Measurements from ENCODE around the gene PPP1R14C.

PPP1R14C gene

DNA sequence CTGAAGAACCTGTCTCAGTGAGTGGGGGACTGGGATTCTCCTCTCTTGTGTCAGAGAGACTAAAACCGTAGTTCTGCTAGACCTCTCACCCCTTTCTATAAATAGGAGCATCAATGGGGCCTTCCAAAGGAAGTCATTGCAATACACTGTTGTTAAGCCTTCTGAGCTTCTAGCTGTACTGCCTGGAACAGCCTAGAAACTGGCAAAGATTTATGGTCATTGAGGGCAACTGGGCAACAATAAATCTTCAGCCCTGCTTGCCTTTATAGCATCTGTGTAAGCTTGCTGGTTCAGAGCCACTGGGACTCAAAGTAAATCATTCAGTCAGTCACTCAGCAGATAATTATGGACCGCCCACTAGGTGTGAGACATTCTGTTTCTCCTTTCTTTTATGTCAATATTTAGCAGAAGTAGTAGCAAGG, 53.2 kb downstream of the PPP1R14C start:
- DNase-seq (ENCODE audit: low spot score) = no peak

DNA sequence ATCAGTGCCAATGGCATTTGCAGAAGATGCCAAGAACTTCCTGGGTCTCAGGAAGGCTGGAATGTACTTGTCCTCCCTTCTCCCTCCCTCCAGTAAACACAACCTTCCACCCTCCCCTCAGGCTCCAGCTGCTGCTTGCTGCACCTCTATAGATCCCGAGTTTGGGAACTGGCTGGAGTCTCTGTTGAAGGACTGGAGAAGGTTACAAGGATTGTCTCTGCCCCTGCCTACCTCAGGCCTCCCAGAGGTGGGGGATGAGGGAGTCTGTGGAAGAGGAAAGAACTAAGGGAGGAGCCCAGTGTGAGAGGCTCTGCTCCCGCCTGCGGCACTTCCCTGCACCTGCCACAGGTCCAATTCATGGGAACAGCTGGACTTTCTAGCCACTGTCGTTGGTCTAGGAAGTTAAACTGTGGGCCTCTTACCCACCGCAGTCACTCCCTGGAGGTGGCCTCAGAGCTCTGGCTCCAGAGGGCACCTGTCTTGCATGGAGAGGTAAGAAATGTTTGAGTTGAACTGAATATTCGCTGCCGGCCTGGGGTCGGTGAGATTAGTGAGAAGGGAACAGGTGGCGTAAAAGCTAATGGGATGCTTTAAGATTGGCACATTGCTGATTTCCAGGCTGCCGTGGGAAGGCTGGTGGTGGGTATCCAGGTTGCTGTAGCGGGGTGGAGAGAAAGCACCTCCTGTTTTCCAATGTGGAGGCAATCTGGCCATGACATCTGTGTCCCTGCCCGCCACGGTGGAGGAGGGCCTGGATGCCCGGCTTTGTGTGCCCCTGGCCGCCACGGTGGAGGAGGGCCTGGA, 54.3 kb downstream of the PPP1R14C start:
- no peak for DNase-seq (ENCODE audit: low spot score)

GRCh38 chr6:150198532-150198931, 55.7 kb downstream of the PPP1R14C start:
- no peak for DNase-seq (ENCODE audit: low spot score)

GRCh38 chr6:150199241-150199640, 56.4 kb downstream of the PPP1R14C start:
- no peak for DNase-seq (ENCODE audit: low spot score)

DNA sequence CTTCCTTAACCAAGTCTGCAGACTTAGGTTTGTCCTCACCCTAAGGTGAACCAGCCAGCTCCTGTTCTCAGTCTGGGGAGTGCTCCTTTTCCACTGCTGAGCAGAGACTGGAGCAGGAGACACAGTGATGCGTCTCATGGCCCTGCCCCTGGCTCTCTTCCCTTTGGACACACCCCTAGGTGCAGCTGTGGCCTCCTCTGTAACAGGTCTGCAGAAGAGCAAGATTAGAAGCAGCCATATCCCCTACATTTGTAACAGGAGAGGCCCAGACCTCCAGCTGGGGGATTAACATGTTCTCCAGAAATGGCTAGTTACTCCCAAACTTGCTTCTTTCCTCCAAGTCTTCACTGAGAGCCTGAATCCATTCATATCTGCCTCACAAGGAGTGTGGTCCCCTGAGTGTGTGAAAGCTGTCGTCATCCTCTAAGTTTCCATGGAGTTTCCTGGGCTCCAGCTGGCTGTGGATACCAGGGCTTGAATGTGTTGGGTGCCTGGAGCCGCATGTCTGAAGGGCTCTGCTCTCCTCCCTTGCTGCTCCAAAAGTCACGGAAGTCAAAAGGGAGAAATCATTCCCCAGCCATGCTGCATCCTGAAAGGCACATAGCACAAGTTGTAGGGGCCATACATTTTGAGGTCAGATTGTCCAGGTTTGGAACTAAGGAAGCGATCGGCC, 57.7 kb downstream of the PPP1R14C start:
- no peak for DNase-seq (ENCODE audit: low spot score)

DNA sequence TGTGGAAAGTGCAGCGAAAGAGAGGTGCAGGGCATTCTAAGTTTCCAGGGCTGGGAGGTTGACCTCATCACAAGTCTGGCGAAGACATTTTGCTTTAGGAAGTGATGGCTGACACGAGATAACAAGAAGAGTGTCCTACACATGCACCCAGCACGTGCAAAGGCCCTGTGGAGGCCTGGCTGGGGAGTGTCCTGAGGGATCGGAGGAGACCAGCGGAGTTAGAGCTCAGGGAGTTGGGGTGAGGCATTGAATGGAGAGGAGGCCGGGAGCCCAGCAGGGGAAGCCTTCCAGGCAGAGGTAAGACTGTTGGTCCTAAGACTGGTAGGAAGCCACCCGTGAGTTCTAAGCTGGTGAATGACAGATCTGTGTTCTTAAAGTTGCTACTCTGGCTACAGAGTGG, 58.4 kb downstream of the PPP1R14C start:
- no peak for DNase-seq (ENCODE audit: low spot score)

DNA sequence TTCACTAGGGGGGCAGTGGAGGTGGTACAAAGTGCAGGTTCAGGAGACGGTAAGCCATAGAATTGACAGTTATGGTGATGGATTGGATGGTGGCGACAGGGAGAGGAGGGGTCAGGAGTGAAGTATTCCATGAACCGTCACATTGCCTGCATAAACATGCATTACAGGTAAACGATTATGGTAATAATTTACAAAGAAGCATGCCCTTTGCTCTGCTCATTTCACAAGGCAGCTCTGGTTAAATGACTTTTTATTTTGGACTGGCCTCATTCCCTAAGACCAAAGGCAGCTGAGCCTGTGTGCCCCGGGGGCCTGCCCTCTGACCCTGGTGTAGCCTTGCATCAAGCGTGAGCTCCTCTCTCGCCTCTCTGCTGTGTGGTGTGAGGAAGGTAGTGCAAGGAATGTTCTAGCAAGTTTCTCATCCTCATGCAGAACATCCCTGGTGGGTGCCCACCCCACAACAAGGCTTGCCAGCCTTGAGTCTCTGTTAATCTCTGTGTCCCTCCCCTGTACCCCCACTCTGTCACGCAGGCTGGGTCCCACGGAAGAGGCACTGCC, 59.0 kb downstream of the PPP1R14C start:
- DNase-seq (ENCODE audit: low spot score) = no peak

- DNase-seq (ENCODE audit: low spot score) = no peak
Observed at GRCh38 chr6:150202404-150202803, 59.6 kb downstream of the PPP1R14C start.

- DNase-seq (ENCODE audit: low spot score) = no peak
Observed at GRCh38 chr6:150202934-150203333, 60.1 kb downstream of the PPP1R14C start.

GRCh38 chr6:150203378-150203777, 60.5 kb downstream of the PPP1R14C start:
- DNase-seq (ENCODE audit: low spot score) = no peak

DNA sequence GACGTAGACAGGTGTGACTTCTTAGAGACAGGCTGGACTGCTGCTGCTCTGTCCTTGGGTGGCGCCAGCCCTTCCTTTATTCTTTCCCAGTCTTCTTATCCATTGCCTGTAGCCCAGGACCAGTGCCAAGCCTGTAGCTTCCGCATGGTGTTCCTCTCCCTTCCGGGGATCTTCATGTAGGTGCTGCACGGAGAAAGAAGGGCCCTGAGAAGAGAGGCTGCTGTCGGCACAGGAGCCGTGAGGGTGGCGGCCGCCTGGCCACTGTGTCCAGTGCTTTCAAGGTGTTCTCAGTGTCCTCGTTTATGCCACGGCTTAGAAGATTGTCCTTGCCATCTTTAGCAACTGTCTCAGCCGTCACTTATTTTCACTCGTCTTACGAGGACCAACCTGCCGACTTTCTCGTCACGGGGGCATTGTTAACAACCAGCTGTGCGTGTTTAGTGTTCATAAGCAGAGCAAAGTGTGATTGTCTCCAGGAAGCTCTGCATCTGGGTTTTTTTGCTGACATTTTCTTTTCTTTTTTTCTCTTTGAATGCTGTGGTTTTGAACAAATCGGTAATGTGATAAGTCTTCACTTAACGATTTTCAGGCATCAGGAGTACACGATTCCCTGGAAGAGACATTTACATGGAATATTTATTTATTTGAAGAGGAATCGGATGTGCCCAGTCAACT, 61.2 kb downstream of the PPP1R14C start:
- no peak for DNase-seq (ENCODE audit: low spot score)

GRCh38 chr6:150204705-150205472, 62.0 kb downstream of the PPP1R14C start:
- no peak for DNase-seq (ENCODE audit: low spot score)

GRCh38 chr6:150207931-150208570, 65.2 kb downstream of the PPP1R14C start:
- no peak for DNase-seq (ENCODE audit: low spot score)

- DNase-seq (ENCODE audit: low spot score) = no peak
Observed at GRCh38 chr6:150208611-150209352, 65.9 kb downstream of the PPP1R14C start.

DNA sequence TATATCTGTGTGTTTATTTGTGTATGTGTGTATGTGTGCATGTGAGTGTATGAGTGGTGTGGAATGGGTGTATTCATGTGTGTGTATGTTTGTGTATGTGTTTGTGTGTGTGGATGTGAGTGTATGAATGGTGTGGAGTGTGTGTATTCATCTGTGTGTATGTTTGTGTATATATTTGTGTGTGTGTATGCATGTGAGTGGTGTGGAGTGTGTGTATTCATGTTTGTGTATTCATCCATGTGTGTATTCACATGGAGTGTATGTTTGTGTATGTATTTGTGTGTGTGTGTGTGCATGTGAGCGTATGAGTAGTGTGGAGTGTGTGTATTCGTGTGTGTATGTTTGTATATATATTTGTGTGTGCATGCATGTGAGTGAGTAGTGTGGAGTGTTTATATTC, 66.6 kb downstream of the PPP1R14C start:
- no peak for DNase-seq (ENCODE audit: low spot score)

GRCh38 chr6:150211700-150212511, 69.1 kb downstream of the PPP1R14C start:
- DNase-seq (ENCODE audit: low spot score) = no peak

- no peak for DNase-seq (ENCODE audit: low spot score)
Observed at GRCh38 chr6:150212778-150213177, 69.9 kb downstream of the PPP1R14C start.

DNA sequence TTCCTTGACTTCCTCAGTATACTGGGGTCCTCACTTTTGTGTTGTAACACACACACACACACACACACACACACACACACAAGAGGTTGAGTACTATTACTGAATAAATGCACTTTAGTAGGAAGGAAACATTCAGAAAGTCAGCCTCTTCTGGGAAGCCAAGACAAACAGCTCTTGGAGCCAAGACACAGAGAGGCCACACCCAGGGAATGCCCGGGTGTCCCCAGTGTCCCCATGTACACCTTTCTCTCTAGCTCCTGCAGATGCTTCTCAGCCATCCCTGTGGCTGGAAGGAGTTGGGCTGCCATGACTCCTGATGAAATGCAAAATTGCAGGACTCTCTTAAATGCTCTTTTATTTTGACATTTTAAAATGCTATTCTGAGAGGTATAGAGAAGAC, 70.5 kb downstream of the PPP1R14C start:
- no peak for DNase-seq (ENCODE audit: low spot score)

- DNase-seq (ENCODE audit: low spot score) = no peak
Observed at GRCh38 chr6:150214310-150214709, 71.5 kb downstream of the PPP1R14C start.

Data from hematopoietic multipotent progenitor cell treated with erythropoietin and hydrocortisone succinate and interleukin-3 and kit ligand, for 17 days (in vitro differentiated cells).